ENCODE data around the gene DNAH2.

DNAH2 gene

GRCh38 chr17:7838090-7839075, 120.8 kb downstream of the DNAH2 start:
- DNase-seq (ENCODE audit: low read depth in 1 of 2, low spot score in 1 of 2), result no peak

- no peak for DNase-seq (ENCODE audit: low read depth in 1 of 2, low spot score in 1 of 2)
These were observed 121.8 kb downstream of the DNAH2 start for GRCh38 chr17:7839190-7839875.

- no peak for DNase-seq (ENCODE audit: low read depth in 1 of 2, low spot score in 1 of 2)
These were observed 122.3 kb downstream of the DNAH2 start for GRCh38 chr17:7839876-7840261.

- no peak for DNase-seq (ENCODE audit: low read depth in 1 of 2, low spot score in 1 of 2)
These were observed 122.9 kb downstream of the DNAH2 start for GRCh38 chr17:7840441-7840840.

GRCh38 chr17:7840875-7841274, 123.3 kb downstream of the DNAH2 start:
- DNase-seq (ENCODE audit: low read depth in 1 of 2, low spot score in 1 of 2), result no peak

- peak; percentile 79 to 93 for DNase-seq (ENCODE audit: low read depth in 1 of 2, low spot score in 1 of 2)
These were observed 123.9 kb downstream of the DNAH2 start for GRCh38 chr17:7841396-7841914.

- DNase-seq (ENCODE audit: low read depth in 1 of 2, low spot score in 1 of 2), result peak; percentile 68 to 78
These were observed 124.4 kb downstream of the DNAH2 start for GRCh38 chr17:7841915-7842379.

GRCh38 chr17:7842380-7843256, 125.1 kb downstream of the DNAH2 start:
- DNase-seq (ENCODE audit: low read depth in 1 of 2, low spot score in 1 of 2), result peak; percentile 69 to 97

- DNase-seq (ENCODE audit: low read depth in 1 of 2, low spot score in 1 of 2), result no peak
These were observed 125.7 kb downstream of the DNAH2 start for GRCh38 chr17:7843257-7843535.

GRCh38 chr17:7843536-7844291, 126.2 kb downstream of the DNAH2 start:
- peak; percentile 70 to 89 for DNase-seq (ENCODE audit: low read depth in 1 of 2, low spot score in 1 of 2)

- DNase-seq (ENCODE audit: low read depth in 1 of 2, low spot score in 1 of 2), result peak; percentile 46 to 75
These were observed 127.0 kb downstream of the DNAH2 start for GRCh38 chr17:7844292-7845154.

- DNase-seq (ENCODE audit: low read depth in 1 of 2, low spot score in 1 of 2), result no peak
These were observed 128.0 kb downstream of the DNAH2 start for GRCh38 chr17:7845359-7846062.

GRCh38 chr17:7846063-7846735, 128.7 kb downstream of the DNAH2 start:
- DNase-seq (ENCODE audit: low read depth in 1 of 2, low spot score in 1 of 2), result no peak

GRCh38 chr17:7846765-7847661, 129.5 kb downstream of the DNAH2 start:
- DNase-seq (ENCODE audit: low read depth in 1 of 2, low spot score in 1 of 2), result no peak

- DNase-seq (ENCODE audit: low read depth in 1 of 2, low spot score in 1 of 2), result no peak
These were observed 130.6 kb downstream of the DNAH2 start for GRCh38 chr17:7848131-7848579.

GRCh38 chr17:7848739-7849129, 131.2 kb downstream of the DNAH2 start:
- DNase-seq (ENCODE audit: low read depth in 1 of 2, low spot score in 1 of 2), result no peak

- no peak for DNase-seq (ENCODE audit: low read depth in 1 of 2, low spot score in 1 of 2)
These were observed 131.7 kb downstream of the DNAH2 start for GRCh38 chr17:7849130-7849750.

Data from activated T-helper 1 cell treated with anti-CD3 and anti-CD28 coated beads, Interleukin-2, amount 50 U/mL, for 16 hours (primary cell).